GM21360 (cell line): ENCODE data around the gene FAM9C.

Experiments
- ATAC-seq: cut with Tn5 transposase; IDR thresholded peaks from one replicate; pipeline ENCODE4 v1.9.1; 2021; ENCODE audit warnings: mild to moderate bottlenecking, moderate library complexity; ENCODE audit not compliant: unreplicated experiment

The FAM9C gene

GRCh38 chrX:13008851-13009250 lies 35.6 kb downstream of the FAM9C start:
- ATAC-seq = no peak

GRCh38 chrX:13008189-13008533 lies 36.3 kb downstream of the FAM9C start:
- ATAC-seq = peak; percentile 33

- peak; percentile 4 for ATAC-seq
Measured at GRCh38 chrX:13007519-13008188, 36.8 kb downstream of the FAM9C start.

- ATAC-seq = peak; percentile 55
Measured at GRCh38 chrX:13005661-13006473, 38.6 kb downstream of the FAM9C start.

DNA sequence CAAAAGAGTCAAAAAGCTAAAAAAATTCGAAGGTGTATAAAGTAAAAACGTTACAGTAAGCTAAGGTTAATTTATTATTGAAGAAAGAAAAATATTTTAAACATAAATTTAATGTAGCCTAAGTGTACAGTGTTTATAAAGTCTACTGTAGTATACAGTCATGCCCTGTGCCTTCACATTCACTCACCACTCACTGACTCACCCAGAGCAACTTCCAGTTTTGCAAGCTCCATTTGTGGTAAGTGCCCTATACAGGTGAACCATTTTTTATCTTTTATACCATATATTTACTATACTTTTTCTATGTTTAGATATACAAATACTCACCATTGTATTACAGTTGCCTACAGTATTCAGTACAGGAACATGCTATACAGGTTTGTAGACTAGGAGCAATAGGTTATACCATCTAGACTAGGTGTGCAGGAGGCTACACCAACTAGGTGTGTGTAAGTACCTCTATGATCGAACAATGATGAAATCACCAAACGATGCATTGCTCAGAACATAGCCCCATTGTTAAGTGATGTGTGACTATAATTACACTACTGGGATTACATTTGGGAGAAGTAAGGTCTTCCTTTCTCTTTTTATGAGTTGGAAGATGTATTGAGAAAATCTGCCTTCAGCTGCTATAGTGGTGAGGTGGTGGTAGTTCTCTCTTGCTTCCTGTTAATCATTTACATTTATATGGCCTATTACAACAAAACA lies 42.3 kb downstream of the FAM9C start:
- ATAC-seq = no peak

- ATAC-seq = no peak
Measured at GRCh38 chrX:13001097-13001496, 43.3 kb downstream of the FAM9C start.

DNA sequence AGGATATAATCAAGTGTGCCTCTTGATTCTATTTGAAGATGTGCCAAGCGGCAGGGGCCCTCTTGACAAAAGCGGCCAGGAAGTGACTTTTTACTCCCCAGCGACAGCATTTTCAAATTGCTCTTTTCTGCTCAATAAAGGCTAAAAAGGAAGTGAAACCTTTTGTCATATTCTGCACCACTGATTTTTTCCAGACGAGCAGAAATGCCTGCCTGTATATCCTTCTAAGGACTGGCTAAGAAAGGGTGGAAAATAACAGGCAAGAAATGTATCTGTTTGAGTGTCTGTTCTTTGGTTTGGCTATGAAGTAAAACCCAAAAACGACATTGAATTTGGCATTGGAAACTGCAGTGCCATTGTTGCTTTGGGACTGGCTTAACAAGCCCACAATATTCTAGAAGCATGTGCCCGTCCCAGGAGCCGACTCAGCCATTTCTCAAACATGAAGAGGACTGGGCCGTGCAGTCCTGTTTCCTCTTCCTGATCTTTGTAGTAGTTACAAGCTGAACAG lies 44.1 kb downstream of the FAM9C start:
- peak; percentile 46 for ATAC-seq

GRCh38 chrX:12999422-12999821 lies 45.0 kb downstream of the FAM9C start:
- ATAC-seq = peak; percentile 49

- no peak for ATAC-seq
Measured at GRCh38 chrX:12997906-12998687, 46.3 kb downstream of the FAM9C start.

DNA sequence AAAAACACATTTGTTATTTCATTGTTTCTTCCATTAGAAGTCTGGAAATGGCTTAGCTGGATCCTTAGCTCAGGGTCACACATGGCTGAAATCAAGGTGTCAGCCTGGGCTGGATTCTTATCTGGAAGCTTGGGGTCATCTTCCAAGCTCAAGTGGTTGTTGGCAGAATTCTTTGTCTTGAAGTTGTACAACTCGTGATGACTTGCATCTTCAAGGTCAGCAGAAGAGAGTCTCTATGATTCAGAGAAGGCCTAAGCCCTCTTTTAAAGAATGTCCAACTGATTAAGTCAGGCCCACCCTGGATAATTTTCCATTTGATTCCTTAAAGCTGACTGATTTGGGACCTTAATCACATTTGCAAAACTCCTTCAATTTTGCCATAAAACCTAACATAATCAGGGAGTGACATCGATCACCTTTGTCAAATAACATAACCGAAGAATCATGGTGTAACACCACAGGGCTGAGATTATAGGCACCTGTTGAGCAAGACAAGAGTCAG lies 47.4 kb downstream of the FAM9C start:
- no peak for ATAC-seq

GRCh38 chrX:12994321-12994720 lies 50.1 kb downstream of the FAM9C start:
- ATAC-seq = no peak

- ATAC-seq = no peak
Measured at GRCh38 chrX:12993826-12994225, 50.6 kb downstream of the FAM9C start.

DNA sequence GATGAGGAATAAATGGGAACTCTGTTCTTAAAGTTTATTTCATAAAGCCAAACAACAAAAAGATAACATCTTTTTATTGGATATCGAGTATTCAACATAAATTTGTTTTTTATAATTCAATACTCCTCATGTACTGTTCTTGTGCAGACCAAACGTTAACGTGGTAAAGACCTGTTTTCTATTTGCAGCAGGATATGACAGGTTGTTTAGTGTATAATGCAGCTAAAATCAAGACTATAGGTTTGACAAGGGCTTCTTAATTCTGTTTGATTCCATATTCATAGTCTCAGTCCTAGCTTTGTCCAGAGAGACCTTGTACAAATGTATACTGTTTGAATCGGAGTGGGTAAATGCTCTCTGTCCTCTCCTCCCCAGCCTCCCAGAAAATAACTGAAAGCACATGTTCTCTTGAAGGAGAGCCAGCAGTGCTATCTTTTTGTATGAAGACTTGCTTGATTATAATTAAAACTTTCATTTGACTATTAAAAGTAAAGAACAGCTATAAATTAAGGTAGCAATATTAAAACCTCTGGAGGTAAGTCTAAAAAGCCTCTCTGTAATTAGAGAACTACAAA lies 51.8 kb downstream of the FAM9C start:
- ATAC-seq = no peak

- ATAC-seq = no peak
Measured at GRCh38 chrX:12991575-12991974, 52.8 kb downstream of the FAM9C start.

GRCh38 chrX:12989461-12989860 lies 55.0 kb downstream of the FAM9C start:
- ATAC-seq = no peak

- ATAC-seq = no peak
Measured at GRCh38 chrX:12988797-12989196, 55.6 kb downstream of the FAM9C start.

DNA sequence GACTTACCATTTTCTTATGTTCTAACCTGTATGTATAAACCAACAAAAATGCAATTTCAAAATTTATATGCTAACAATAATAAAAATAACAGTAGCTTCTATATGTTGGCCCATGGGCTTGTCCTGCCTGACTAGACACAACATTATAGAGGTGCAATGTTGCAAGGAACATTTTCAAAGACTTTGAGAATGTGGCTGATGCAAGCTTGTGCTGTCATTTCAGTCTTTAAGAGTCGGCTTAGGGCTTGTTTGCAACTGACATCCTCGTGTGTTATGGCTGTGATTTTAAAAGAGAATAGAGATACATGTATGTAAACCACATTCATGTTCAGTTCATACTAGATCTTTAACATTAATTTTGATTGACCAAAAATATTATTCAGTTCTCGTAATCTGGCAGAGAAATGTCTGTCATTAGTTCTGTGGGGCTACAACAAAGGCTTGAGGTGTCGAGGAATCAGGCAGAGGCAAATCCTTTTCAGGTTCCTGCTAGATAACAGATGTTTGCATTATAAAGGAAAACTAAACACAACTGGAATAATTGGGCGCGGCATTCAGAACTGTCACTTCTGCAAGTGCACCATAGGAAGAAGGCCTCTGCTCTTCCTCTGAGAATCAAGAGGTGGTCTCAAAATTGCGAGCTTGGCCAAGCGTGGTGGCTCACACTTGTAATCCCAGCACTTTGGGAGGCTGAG lies 56.4 kb downstream of the FAM9C start:
- no peak for ATAC-seq

DNA sequence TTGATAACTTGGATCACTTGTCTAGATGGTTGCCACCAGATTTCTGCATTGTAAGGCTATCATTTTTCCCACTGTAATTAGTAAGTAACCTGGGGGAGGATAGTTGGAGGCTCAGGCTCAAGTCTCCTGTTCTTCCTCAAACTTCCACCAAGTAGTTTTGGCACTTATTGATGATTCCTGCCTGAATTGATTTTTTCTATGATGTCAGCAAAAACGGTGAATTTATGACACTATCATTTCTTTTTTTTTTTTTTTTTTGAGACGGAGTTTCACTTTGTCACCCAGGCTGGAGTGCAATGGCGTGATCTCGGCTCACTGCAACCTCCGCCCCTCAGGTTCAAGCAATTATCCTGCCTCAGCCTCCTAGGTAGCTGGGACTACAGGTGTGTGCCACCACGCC lies 57.1 kb downstream of the FAM9C start:
- no peak for ATAC-seq

DNA sequence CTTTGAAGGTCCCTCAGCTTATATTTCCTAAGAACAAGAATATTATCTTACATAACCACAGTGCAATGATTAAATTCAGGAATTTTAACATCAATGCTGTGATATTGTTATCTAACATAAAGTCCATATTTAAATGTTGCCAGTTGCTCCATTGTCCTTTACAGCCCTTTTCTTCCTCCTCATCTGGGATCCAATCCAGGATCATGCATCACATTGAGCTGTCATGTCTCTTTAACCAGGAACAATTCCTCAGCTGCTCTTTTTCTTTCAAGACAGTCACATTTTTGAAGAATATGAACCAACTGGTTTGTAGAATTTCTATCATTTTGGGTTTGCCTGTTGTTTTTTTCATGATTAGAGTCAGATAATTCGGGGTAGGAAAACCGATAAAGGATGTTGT lies 57.5 kb downstream of the FAM9C start:
- no peak for ATAC-seq
